ENCODE results near the gene TCP1. TPM values are rescaled to one million over a fixed set of nuclear protein-coding genes. Genes with fewer than 3 reads are reported as not detected.

TCP1 gene
- total and polyA plus RNA-seq, 2 donors from 2014 or later = 121 to 130 TPM

DNA sequence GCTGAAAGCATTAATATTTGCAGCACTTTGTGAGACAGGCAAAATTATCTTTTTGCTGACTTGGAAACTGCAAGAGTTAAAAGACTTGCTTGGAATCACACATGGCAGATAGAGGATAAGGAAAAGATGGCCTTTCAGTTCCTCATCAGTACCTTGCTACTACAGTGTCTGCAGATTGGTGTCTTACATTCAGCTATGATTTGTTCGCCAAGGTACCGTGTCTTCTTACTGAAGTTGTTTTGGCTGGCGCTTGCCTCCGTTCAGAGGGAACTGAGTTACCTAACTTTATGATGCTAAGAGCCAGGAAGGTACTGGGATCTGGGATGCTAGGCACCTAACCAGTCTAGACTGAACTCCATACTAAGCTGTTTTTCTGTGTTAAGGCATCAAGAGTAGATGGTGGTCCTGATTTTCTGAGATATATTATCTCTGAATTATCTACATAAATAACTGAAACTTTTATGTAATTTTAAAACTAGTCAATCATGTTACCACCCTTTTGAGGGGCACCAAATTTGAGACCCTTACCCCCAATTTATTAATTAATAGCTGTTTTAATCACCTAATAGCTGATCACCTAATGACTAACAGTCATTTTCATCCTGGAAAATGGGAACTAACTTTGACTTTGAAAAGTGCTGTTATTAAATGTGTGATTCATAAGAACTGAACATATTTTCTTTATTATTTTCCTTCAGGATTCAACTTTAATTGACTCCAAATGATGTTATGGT lies 59.6 kb downstream of the TCP1 start:
- H3K4me1 ChIP-seq (ENCODE audit: control insufficient read depth in 2 of 3, insufficient read depth in 2 of 3, low read depth in 1 of 3, low read length in 3 of 3) = peaks cover 0 to 25% (median 10%) of the 10 kb centered on the region in 3 donors
- FAIRE-seq (no peak), DNase-seq (peak in 2 of 5 donors; percentile 34 to 37)
- peak overlapping the region in 1 of 2 donors; percentile 41 for H3K27ac ChIP-seq (ENCODE audit: low read depth in 2 of 2, low read length in 2 of 2)
- H3K9ac ChIP-seq (ENCODE audit: low read length in 3 of 3) = peak overlapping the region in 2 of 3 donors; percentile 29 to 77
- H3K9me3 ChIP-seq (ENCODE audit: control insufficient read depth in 2 of 3, insufficient read depth in 1 of 3, low read length in 3 of 3) = no peaks in the 10 kb centered on the region
- H3K4me3 ChIP-seq (ENCODE audit: low read length in 3 of 3) = peak overlapping the region; percentile 12 to 96 (median 67)
- intact Hi-C loops (cut with DNase I) = loop anchor here (10.0 kb wide), 1 partner anchor 45 kb away; no protein-coding TSS in a partner anchor
- TF ChIP-seq, protein P1, sequence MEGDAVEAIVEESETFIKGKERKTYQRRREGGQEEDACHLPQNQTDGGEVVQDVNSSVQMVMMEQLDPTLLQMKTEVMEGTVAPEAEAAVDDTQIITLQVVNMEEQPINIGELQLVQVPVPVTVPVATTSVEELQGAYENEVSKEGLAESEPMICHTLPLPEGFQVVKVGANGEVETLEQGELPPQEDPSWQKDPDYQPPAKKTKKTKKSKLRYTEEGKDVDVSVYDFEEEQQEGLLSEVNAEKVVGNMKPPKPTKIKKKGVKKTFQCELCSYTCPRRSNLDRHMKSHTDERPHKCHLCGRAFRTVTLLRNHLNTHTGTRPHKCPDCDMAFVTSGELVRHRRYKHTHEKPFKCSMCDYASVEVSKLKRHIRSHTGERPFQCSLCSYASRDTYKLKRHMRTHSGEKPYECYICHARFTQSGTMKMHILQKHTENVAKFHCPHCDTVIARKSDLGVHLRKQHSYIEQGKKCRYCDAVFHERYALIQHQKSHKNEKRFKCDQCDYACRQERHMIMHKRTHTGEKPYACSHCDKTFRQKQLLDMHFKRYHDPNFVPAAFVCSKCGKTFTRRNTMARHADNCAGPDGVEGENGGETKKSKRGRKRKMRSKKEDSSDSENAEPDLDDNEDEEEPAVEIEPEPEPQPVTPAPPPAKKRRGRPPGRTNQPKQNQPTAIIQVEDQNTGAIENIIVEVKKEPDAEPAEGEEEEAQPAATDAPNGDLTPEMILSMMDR (IDR thresholded peaks at IDR 0.05; ENCODE audit: borderline replicate concordance, extremely low read depth, insufficient read depth) = no peak
- no peaks in the 10 kb centered on the region for H3K27me3 ChIP-seq (ENCODE audit: control insufficient read depth, insufficient read depth, low read length)
- H3K36me3 ChIP-seq (ENCODE audit: control insufficient read depth in 2 of 3, insufficient read depth in 3 of 3, low read length in 3 of 3) = no peaks in the 10 kb centered on the region

- H3K27ac ChIP-seq (ENCODE audit: low read depth in 2 of 2, low read length in 2 of 2) = peak overlapping the region; percentile 95 to 100
- no peaks in the 10 kb centered on the region for H3K9me3 ChIP-seq (ENCODE audit: control insufficient read depth in 2 of 3, insufficient read depth in 1 of 3, low read length in 3 of 3)
- intact Hi-C loops (cut with DNase I) = no loop called here
- H3K27me3 ChIP-seq (ENCODE audit: control insufficient read depth, insufficient read depth, low read length) = no peaks in the 10 kb centered on the region
- H3K36me3 ChIP-seq (ENCODE audit: control insufficient read depth in 2 of 3, insufficient read depth in 3 of 3, low read length in 3 of 3) = no peaks in the 10 kb centered on the region
- FAIRE-seq = peak; percentile 13
- H3K4me3 ChIP-seq (ENCODE audit: low read length in 3 of 3) = peak overlapping the region; percentile 67 to 96 (median 74)
- H3K9ac ChIP-seq (ENCODE audit: low read length in 3 of 3) = peak overlapping the region; percentile 61 to 97 (median 77)
- TF ChIP-seq, protein P1 (IDR thresholded peaks at IDR 0.05; ENCODE audit: borderline replicate concordance, extremely low read depth, insufficient read depth) = no peak
- peaks cover 0 to 25% (median 10%) of the 10 kb centered on the region in 3 donors for H3K4me1 ChIP-seq (ENCODE audit: control insufficient read depth in 2 of 3, insufficient read depth in 2 of 3, low read depth in 1 of 3, low read length in 3 of 3)
- peak in 2 of 5 donors; percentile 40 to 61 for DNase-seq
Observed at GRCh38 chr6:159728531-159728964, 60.9 kb downstream of the TCP1 start.

Other genes starting within 250 kb of the TCP1 start
- gene SOD2, start 96.4 kb downstream of the TCP1 start, total RNA-seq = 1,836 TPM
- 204 TPM for gene SOD2, start 96.4 kb downstream of the TCP1 start, polyA plus RNA-seq (ENCODE audit: insufficient read depth, low read depth, low replicate concordance)
- 108 TPM for gene WTAP, start 62.1 kb downstream of the TCP1 start, total RNA-seq
- 63.5 TPM for gene WTAP, start 62.1 kb downstream of the TCP1 start, polyA plus RNA-seq (ENCODE audit: insufficient read depth, low read depth, low replicate concordance)
- 20.4 TPM for gene ACAT2, start 27.6 kb downstream of the TCP1 start, total RNA-seq
- gene ACAT2, start 27.6 kb downstream of the TCP1 start, polyA plus RNA-seq (ENCODE audit: insufficient read depth, low read depth, low replicate concordance) = 30.5 TPM
- gene MRPL18, start 865 bp upstream of the TCP1 start, total RNA-seq = 56.7 TPM
- gene MRPL18, start 865 bp upstream of the TCP1 start, polyA plus RNA-seq (ENCODE audit: insufficient read depth, low read depth, low replicate concordance) = 87.2 TPM
- gene PNLDC1, start 10.7 kb upstream of the TCP1 start, total RNA-seq = not detected
- 0.34 TPM for gene PNLDC1, start 10.7 kb upstream of the TCP1 start, polyA plus RNA-seq (ENCODE audit: insufficient read depth, low read depth, low replicate concordance)
- not detected for gene MAS1, start 101.4 kb upstream of the TCP1 start, total RNA-seq
- not detected for gene MAS1, start 101.4 kb upstream of the TCP1 start, polyA plus RNA-seq (ENCODE audit: insufficient read depth, low read depth, low replicate concordance)
- 88.6 TPM for gene IGF2R, start 179.5 kb upstream of the TCP1 start, total RNA-seq
- 23.7 TPM for gene IGF2R, start 179.5 kb upstream of the TCP1 start, polyA plus RNA-seq (ENCODE audit: insufficient read depth, low read depth, low replicate concordance)